MCF 10A (cell line): ENCODE results near the gene RBX1. TPM values are rescaled to one million over a fixed set of nuclear protein-coding genes. Genes with fewer than 3 reads are reported as not detected.

Source experiments
- BruUV-seq: library from RNA; stranded (reverse); fragments of 400-500 nt; replicated peaks from 2 replicates; lab custom pipeline; 2021; lab: Mats Ljungman, UMichigan
- CTCF ChIA-PET: fragments of 300-600 bp; sonication (Branson Sonifier 250); formaldehyde crosslinking; extraction: SDS; loops from one replicate; lab custom pipeline; 2021; ENCODE audit warnings: antibody characterized with exemption, inconsistent platforms; lab: Yijun Ruan, JAX
- POLR2A ChIA-PET: fragments of 300-600, 350-650 bp; sonication (Branson Sonifier 250); formaldehyde crosslinking; extraction: SDS; loops from one replicate; lab custom pipeline; 2020; ENCODE audit warnings: antibody characterized with exemption, inconsistent platforms; lab: Yijun Ruan, JAX
- DNase-seq: peaks from one replicate; pipeline ENCODE4 v3.0.0-alpha.2; 2018; ENCODE audit not compliant: unreplicated experiment
- H3K27ac Mint-ChIP-seq: one replicate; pipeline ENCODE4 v1.8.0; 2022; ENCODE audit warnings: mild to moderate bottlenecking, low read depth, mixed read lengths; ENCODE audit not compliant: unreplicated experiment
- H3K27me3 Mint-ChIP-seq: one replicate; pipeline ENCODE4 v1.8.0; 2022; ENCODE audit warnings: mixed read lengths; ENCODE audit not compliant: insufficient read depth, unreplicated experiment
- H3K36me3 Mint-ChIP-seq: one replicate; pipeline ENCODE4 v1.8.0; 2022; ENCODE audit warnings: mild to moderate bottlenecking, moderate library complexity, mixed read lengths; ENCODE audit not compliant: insufficient read depth, unreplicated experiment
- H3K4me1 Mint-ChIP-seq: one replicate; pipeline ENCODE4 v1.8.0; 2022; ENCODE audit warnings: mixed read lengths; ENCODE audit not compliant: insufficient read depth, unreplicated experiment
- H3K4me3 Mint-ChIP-seq: one replicate; pipeline ENCODE4 v1.8.0; 2022; ENCODE audit warnings: mild to moderate bottlenecking, moderate library complexity, mixed read lengths; ENCODE audit not compliant: unreplicated experiment
- H3K9me3 Mint-ChIP-seq: one replicate; pipeline ENCODE4 v1.8.0; 2022; ENCODE audit warnings: mixed read lengths; ENCODE audit not compliant: unreplicated experiment
- CTCF ChIP-seq: fragments of 200-600 bp; IDR thresholded peaks from one replicate; pipeline ENCODE4 v1.8.0; 2022; ENCODE audit warnings: antibody characterized with exemption, mild to moderate bottlenecking; ENCODE audit not compliant: unreplicated experiment
- intact Hi-C: fragments of 100-400 bp; cut with micrococcal nuclease; formaldehyde crosslinking; loops from 2 replicates; pipeline ENCODE4 v1.14.1; 2022
- total RNA-seq: library from RNA; stranded (reverse); gene quantifications from 2 replicates; pipeline ENCODE4 v1.2.3, GENCODE V29; 2022

RBX1 gene
- total RNA-seq, 1 experiment from 2014 or later = 46.7 TPM

GRCh38 chr22:40965936-40966725 lies 15.0 kb downstream of the RBX1 start:
- POLR2A ChIA-PET = interaction anchor here (0.9 to 2.1 kb wide), 4 partner anchors 8 to 63 kb away, joined by 3 to 16 read pairs (median 4); partner anchors contain the start of gene RBX1
- CTCF ChIA-PET = no interaction called here
- no TSS peak for BruUV-seq

GRCh38 chr22:40966726-40967085 lies 15.5 kb downstream of the RBX1 start:
- Mint-ChIP-seq H3K4me3 (no peak overlapping the region), H3K27me3 (no peaks in the 10 kb centered on the region), H3K27ac (no peak overlapping the region), H3K36me3 (peaks cover 91% of the 10 kb centered on the region), H3K4me1 (no peaks in the 10 kb centered on the region), H3K9me3 (no peaks in the 10 kb centered on the region)
- TF ChIP-seq CTCF = no peak
- no peak for DNase-seq
- intact Hi-C loops = no loop called here
- no TSS peak for BruUV-seq
- POLR2A ChIA-PET = interaction anchor here (0.9 to 2.1 kb wide), 4 partner anchors 9 to 62 kb away, joined by 3 to 16 read pairs (median 4); partner anchors contain the start of gene RBX1
- CTCF ChIA-PET = interaction anchor here (0.6 kb wide), 1 partner anchor 491 kb away, joined by 5 read pairs; no protein-coding TSS in a partner anchor

More at GRCh38 chr22:40965936-40966725, 15.0 kb downstream of the RBX1 start:
- Mint-ChIP-seq H3K9me3 (no peaks in the 10 kb centered on the region), H3K4me1 (no peaks in the 10 kb centered on the region), H3K36me3 (peaks cover 90% of the 10 kb centered on the region), H3K4me3 (no peak overlapping the region), H3K27me3 (no peaks in the 10 kb centered on the region), H3K27ac (no peak overlapping the region)
- intact Hi-C loops = no loop called here
- no peak for TF ChIP-seq CTCF
- DNase-seq = no peak

GRCh38 chr22:40967111-40967760 lies 16.1 kb downstream of the RBX1 start:
- peaks cover 91% of the 10 kb centered on the region for H3K36me3 Mint-ChIP-seq
- no peak for TF ChIP-seq CTCF
- intact Hi-C loops = no loop called here

GRCh38 chr22:40972587-40972986 lies 21.4 kb downstream of the RBX1 start:
- intact Hi-C loops = no loop called here
- H3K4me1 Mint-ChIP-seq = no peaks in the 10 kb centered on the region
- H3K4me3 Mint-ChIP-seq = no peak overlapping the region
- BruUV-seq = no TSS peak
- CTCF ChIA-PET = interaction anchor here (0.6 kb wide), 2 partner anchors 172 to 667 kb away, joined by 3 to 4 read pairs; no protein-coding TSS in a partner anchor
- H3K27me3 Mint-ChIP-seq = no peaks in the 10 kb centered on the region
- H3K9me3 Mint-ChIP-seq = no peaks in the 10 kb centered on the region
- POLR2A ChIA-PET = interaction anchor here (0.6 to 3.3 kb wide), 6 partner anchors 12 to 79 kb away, joined by 3 to 14 read pairs (median 4); partner anchors contain the start of gene RBX1
- H3K36me3 Mint-ChIP-seq = peaks cover 53% of the 10 kb centered on the region
- no peak overlapping the region for H3K27ac Mint-ChIP-seq
- TF ChIP-seq CTCF = no peak
- DNase-seq = no peak

More at GRCh38 chr22:40967111-40967760, 16.1 kb downstream of the RBX1 start:
- no peak for DNase-seq
- no TSS peak for BruUV-seq
- Mint-ChIP-seq H3K27me3 (no peaks in the 10 kb centered on the region), H3K4me3 (no peak overlapping the region), H3K27ac (no peak overlapping the region), H3K9me3 (no peaks in the 10 kb centered on the region), H3K4me1 (no peaks in the 10 kb centered on the region)
- ChIA-PET POLR2A (interaction anchor here (1.0 to 2.1 kb wide), 2 partner anchors 16 to 55 kb away, joined by 5 to 16 read pairs; partner anchors contain the start of gene RBX1), CTCF (interaction anchor here (0.6 kb wide), 1 partner anchor 490 kb away, joined by 5 read pairs; no protein-coding TSS in a partner anchor)
